Measurements from ENCODE around the gene ASS1. TPM values are rescaled to one million over a fixed set of nuclear protein-coding genes. Genes with fewer than 3 reads are reported as not detected.

The ASS1 gene
- total and polyA plus RNA-seq, 11 donors = 31.5 to 154 (median 60.5) TPM

DNA sequence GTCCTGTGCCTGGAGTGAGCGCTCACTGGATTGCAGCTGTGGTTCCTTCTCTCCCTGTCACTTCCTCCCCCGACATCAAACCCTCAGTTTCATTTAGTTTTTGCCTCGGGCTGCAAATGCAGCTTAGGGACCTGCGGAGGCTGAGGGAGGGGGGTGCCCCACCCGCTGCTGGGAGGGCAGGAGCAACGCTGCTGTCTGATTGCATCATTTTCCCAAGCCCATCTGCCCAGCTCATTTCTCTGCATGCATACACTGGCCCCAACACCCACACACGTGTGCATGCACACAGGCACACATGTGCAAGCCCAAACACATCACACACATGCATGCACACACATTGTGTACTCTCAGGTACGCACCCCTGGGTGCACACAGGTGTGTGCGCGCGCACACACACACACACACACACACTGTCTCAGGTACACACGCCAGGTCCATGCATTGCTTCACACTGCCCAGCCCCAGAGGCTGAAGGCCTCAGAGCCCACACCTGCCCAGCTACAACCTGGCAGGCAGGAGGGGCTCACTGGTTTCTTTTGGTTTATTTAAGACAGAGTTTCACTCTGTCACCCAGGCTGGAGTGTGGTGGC is 3.4 kb downstream of the ASS1 start:
- H3K4me1 ChIP-seq = peaks cover 25 to 87% (median 63%) of the 10 kb centered on the region in 12 donors
- TF ChIP-seq POLR2A (IDR thresholded peaks at IDR 0.05) = no peak
- TF ChIP-seq, protein P1, sequence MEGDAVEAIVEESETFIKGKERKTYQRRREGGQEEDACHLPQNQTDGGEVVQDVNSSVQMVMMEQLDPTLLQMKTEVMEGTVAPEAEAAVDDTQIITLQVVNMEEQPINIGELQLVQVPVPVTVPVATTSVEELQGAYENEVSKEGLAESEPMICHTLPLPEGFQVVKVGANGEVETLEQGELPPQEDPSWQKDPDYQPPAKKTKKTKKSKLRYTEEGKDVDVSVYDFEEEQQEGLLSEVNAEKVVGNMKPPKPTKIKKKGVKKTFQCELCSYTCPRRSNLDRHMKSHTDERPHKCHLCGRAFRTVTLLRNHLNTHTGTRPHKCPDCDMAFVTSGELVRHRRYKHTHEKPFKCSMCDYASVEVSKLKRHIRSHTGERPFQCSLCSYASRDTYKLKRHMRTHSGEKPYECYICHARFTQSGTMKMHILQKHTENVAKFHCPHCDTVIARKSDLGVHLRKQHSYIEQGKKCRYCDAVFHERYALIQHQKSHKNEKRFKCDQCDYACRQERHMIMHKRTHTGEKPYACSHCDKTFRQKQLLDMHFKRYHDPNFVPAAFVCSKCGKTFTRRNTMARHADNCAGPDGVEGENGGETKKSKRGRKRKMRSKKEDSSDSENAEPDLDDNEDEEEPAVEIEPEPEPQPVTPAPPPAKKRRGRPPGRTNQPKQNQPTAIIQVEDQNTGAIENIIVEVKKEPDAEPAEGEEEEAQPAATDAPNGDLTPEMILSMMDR (IDR thresholded peaks at IDR 0.05) = no peak
- ATAC-seq (no peak), DNase-seq (no peak)
- no peak overlapping the region for H3K4me3 ChIP-seq
- peaks cover 0 to 22% (median 0%) of the 10 kb centered on the region in 9 donors for H3K27me3 ChIP-seq
- peak overlapping the region in 1 of 12 donors; percentile 96 for H3K27ac ChIP-seq
- intact Hi-C loops (cut with DNase I) = loop anchor here in 1 of 10 donors (5.0 kb wide), 1 partner anchor 129 kb away; the partner anchor contains the start of gene FUBP3
- WGBS, 4 donors = 79 to 85% (median 82%) methylated on average over 12 of the region's 12 CpGs
- H3K9me3 ChIP-seq = no peaks in the 10 kb centered on the region
- no peaks in the 10 kb centered on the region for H3K36me3 ChIP-seq

DNA sequence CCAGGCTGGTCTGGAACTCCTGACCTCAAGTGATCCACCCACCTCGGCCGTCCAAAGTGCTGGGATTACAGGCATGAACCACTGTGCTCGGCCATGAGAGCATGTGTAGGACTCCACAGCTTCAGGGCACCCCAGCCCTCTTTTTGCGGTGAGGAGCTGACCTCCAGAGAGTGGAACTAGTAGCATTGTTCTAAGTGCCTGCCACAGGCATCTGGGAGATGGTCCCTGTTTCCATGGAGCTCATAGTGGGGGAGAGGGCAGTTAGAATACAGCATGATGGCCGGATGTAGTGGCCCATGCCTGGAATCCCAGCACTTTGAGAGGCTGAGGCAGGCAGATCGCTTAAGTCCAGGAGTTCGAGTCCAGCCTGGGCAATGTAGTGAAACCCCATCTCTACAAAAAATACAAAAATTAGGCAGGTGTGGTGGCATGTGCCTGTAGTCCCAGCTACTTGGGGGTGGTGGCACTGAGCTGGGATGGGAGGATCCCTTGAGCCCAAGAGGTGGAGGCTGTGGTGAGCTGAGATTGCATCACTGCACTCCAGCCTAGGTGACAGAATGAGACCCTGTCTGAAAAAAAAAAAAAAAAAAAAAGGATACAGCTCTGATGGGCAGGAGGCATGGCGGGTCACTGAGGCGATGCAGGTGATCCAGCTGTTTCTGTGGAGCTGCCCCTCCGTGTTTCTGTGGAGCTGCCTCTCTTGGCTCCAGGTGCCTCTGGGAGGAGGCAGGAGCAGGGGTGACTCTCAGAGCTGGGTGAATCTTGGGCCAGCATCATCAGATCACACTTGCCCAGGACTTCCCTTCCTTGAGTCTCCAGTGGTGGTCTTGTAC is 4.2 kb downstream of the ASS1 start:
- peaks cover 25 to 96% (median 68%) of the 10 kb centered on the region in 12 donors for H3K4me1 ChIP-seq
- H3K27ac ChIP-seq = no peak overlapping the region
- no peaks in the 10 kb centered on the region for H3K36me3 ChIP-seq
- DNase-seq = no peak
- TF ChIP-seq POLR2A (IDR thresholded peaks at IDR 0.05) = no peak
- TF ChIP-seq, protein P1 (IDR thresholded peaks at IDR 0.05) = no peak
- no peak for ATAC-seq
- no peaks in the 10 kb centered on the region for H3K9me3 ChIP-seq
- H3K27me3 ChIP-seq = peaks cover 0 to 16% (median 0%) of the 10 kb centered on the region in 9 donors
- intact Hi-C loops (cut with DNase I) = loop anchor here in 1 of 10 donors (5.0 kb wide), 1 partner anchor 128 kb away; the partner anchor contains the start of gene FUBP3
- 94 to 98% (median 97%) methylated on average over 9 to 10 of the region's 10 CpGs for WGBS, 4 donors
- H3K4me3 ChIP-seq = no peak overlapping the region

DNA sequence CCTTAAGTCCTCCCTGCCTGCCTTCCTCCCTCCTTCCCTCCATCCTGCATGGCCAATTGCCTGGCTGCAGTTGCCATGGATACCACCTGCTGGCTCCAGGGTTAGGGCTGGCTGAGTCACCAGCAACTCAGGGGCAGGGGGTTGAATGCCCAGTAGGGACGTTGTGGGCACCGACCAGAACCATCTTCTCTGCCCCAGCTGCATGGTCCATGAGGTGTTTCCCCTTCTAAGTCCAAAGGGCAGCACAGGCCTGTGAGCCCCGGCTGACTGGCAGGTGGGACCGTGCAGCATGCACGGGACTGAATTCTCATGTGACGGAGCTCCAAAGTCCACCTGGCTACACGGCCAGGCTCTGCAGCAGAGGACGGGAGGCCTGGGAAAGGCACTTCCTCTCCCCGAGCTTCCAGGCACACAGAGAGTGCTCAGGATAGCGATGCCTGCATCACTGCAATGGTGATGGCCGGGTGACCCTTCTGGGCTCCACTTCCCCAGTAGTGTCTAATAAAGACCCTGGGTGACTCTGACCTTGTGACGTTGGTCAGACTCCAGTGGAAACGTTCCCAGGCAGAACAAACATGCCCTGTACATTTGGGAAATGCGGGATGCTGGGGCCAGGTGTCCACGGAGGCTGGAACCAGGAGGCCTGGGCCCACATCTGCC is 5.7 kb downstream of the ASS1 start:
- intact Hi-C loops (cut with DNase I) = no loop called here
- no peaks in the 10 kb centered on the region for H3K36me3 ChIP-seq
- H3K27ac ChIP-seq = peak overlapping the region in 10 of 12 donors; percentile 52 to 86 (median 78)
- H3K27me3 ChIP-seq = peaks cover 0 to 3% (median 0%) of the 10 kb centered on the region in 9 donors
- TF ChIP-seq POLR2A (IDR thresholded peaks at IDR 0.05) = no peak
- TF ChIP-seq, protein P1 (IDR thresholded peaks at IDR 0.05) = no peak
- H3K4me3 ChIP-seq = no peak overlapping the region
- peaks cover 25 to 86% (median 65%) of the 10 kb centered on the region in 12 donors for H3K4me1 ChIP-seq
- no peaks in the 10 kb centered on the region for H3K9me3 ChIP-seq
- ATAC-seq (no peak), DNase-seq (no peak)
- WGBS, 4 donors = 66 to 94% (median 70%) methylated on average over 8 to 15 of the region's 15 CpGs
